WTC11 (cell line): ENCODE data around the gene TRIML1. TPM values are rescaled to one million over a fixed set of nuclear protein-coding genes. Genes with fewer than 3 reads are reported as not detected.

Source experiments
- ATF1 ChIP-seq: sonication (generic); formaldehyde crosslinking; IDR thresholded peaks from 2 replicates; pipeline ENCODE4 v1.8.1; 2023; ENCODE audit warnings: mild to moderate bottlenecking, moderate library complexity, missing genetic modification reagents
- E2F1 ChIP-seq: sonication (generic); formaldehyde crosslinking; IDR thresholded peaks from 2 replicates; pipeline ENCODE4 v1.8.0; 2022; ENCODE audit warnings: mild to moderate bottlenecking, missing genetic modification reagents
- ELF4 ChIP-seq: sonication (generic); formaldehyde crosslinking; IDR thresholded peaks from 2 replicates; pipeline ENCODE4 v1.8.1; 2022; ENCODE audit warnings: low read depth, mild to moderate bottlenecking, moderate library complexity, missing genetic modification reagents
- ESRRA ChIP-seq: sonication (generic); formaldehyde crosslinking; IDR thresholded peaks from 2 replicates; pipeline ENCODE4 v1.8.1; 2022; ENCODE audit warnings: mild to moderate bottlenecking, missing genetic modification reagents, borderline replicate concordance
- ETV6 ChIP-seq: sonication (generic); formaldehyde crosslinking; IDR thresholded peaks from 2 replicates; pipeline ENCODE4 v1.8.1; 2022; ENCODE audit warnings: mild to moderate bottlenecking, missing genetic modification reagents
- FOXK1 ChIP-seq: sonication (generic); formaldehyde crosslinking; IDR thresholded peaks from 2 replicates; pipeline ENCODE4 v1.8.0; 2022; ENCODE audit warnings: mild to moderate bottlenecking, moderate library complexity, missing genetic modification reagents
- FOXP1 ChIP-seq: sonication (generic); formaldehyde crosslinking; IDR thresholded peaks from 2 replicates; pipeline ENCODE4 v1.8.0; 2022; ENCODE audit warnings: missing genetic modification reagents, mild to moderate bottlenecking, moderate library complexity, borderline replicate concordance
- GABPB1 ChIP-seq: sonication (generic); formaldehyde crosslinking; IDR thresholded peaks from 2 replicates; pipeline ENCODE4 v1.8.1; 2023; ENCODE audit warnings: mild to moderate bottlenecking, missing genetic modification reagents
- GTF2I ChIP-seq: fragments of 250-450 bp; sonication (Bioruptor Pico); conservative IDR thresholded peaks from 2 replicates; pipeline ENCODE4 v1.4.0; 2021; ENCODE audit warnings: mild to moderate bottlenecking
- HMGXB4 ChIP-seq: sonication (generic); formaldehyde crosslinking; IDR thresholded peaks from 2 replicates; pipeline ENCODE4 v1.8.1; 2023; ENCODE audit warnings: mild to moderate bottlenecking, moderate library complexity, missing genetic modification reagents
- JAZF1 ChIP-seq: fragments of 250-450 bp; sonication (Bioruptor Pico); IDR thresholded peaks from 2 replicates; pipeline ENCODE4 v1.9.0; 2021; ENCODE audit warnings: moderate library complexity, mild to moderate bottlenecking, inconsistent platforms
- MYBL2 ChIP-seq: sonication (generic); formaldehyde crosslinking; IDR thresholded peaks from 2 replicates; pipeline ENCODE4 v1.8.1; 2023; ENCODE audit warnings: mild to moderate bottlenecking, moderate library complexity, missing genetic modification reagents
- NFE2L1 ChIP-seq: sonication (generic); formaldehyde crosslinking; IDR thresholded peaks from 2 replicates; pipeline ENCODE4 v1.8.1; 2023; ENCODE audit warnings: missing genetic modification reagents
- NR2C2 ChIP-seq: sonication (generic); formaldehyde crosslinking; IDR thresholded peaks from 2 replicates; pipeline ENCODE4 v1.8.0; 2022; ENCODE audit warnings: mild to moderate bottlenecking, missing genetic modification reagents
- SMAD4 ChIP-seq: sonication (generic); formaldehyde crosslinking; IDR thresholded peaks from 2 replicates; pipeline ENCODE4 v1.8.0; 2022; ENCODE audit warnings: mild to moderate bottlenecking, missing genetic modification reagents
- SP1 ChIP-seq: sonication (generic); formaldehyde crosslinking; conservative IDR thresholded peaks from 2 replicates; pipeline ENCODE4 v1.8.1; 2022; ENCODE audit warnings: missing genetic modification reagents
- TEAD1 ChIP-seq: sonication (generic); formaldehyde crosslinking; IDR thresholded peaks from 2 replicates; pipeline ENCODE4 v1.8.0; 2022; ENCODE audit warnings: mild to moderate bottlenecking, missing genetic modification reagents
- ZBTB21 ChIP-seq: sonication (generic); formaldehyde crosslinking; IDR thresholded peaks from 2 replicates; pipeline ENCODE4 v1.8.1; 2023; ENCODE audit warnings: mild to moderate bottlenecking, missing genetic modification reagents, borderline replicate concordance
- ZNF281 ChIP-seq: sonication (generic); formaldehyde crosslinking; IDR thresholded peaks from 2 replicates; pipeline ENCODE4 v1.8.0; 2023; ENCODE audit warnings: mild to moderate bottlenecking, missing genetic modification reagents
- ZNF317 ChIP-seq: sonication (generic); formaldehyde crosslinking; IDR thresholded peaks from 2 replicates; pipeline ENCODE4 v1.8.1; 2023; ENCODE audit warnings: low read depth, mild to moderate bottlenecking, moderate library complexity, missing genetic modification reagents, borderline replicate concordance
- ZNF423 ChIP-seq: fragments of 250-450 bp; sonication (Bioruptor Pico); IDR thresholded peaks from 2 replicates; pipeline ENCODE4 v2.1.2; 2022; ENCODE audit warnings: mild to moderate bottlenecking, moderate library complexity
- ZNF425 ChIP-seq: fragments of 250-450 bp; sonication (Bioruptor Pico); conservative IDR thresholded peaks from 2 replicates; pipeline ENCODE4 v1.9.0; 2021; ENCODE audit warnings: mild to moderate bottlenecking
- ZNF532 ChIP-seq: fragments of 250-450 bp; sonication (Bioruptor Pico); IDR thresholded peaks from 2 replicates; pipeline ENCODE4 v1.9.0; 2021; ENCODE audit warnings: mild to moderate bottlenecking, borderline replicate concordance
- ZSCAN18 ChIP-seq: fragments of 250-450 bp; sonication (Bioruptor Pico); IDR thresholded peaks from 2 replicates; pipeline ENCODE4 v2.1.2; 2022; ENCODE audit warnings: mild to moderate bottlenecking, moderate library complexity
- total RNA-seq: library from RNA; stranded (reverse); gene quantifications from 3 replicates; pipeline ENCODE4 v1.2.3, GENCODE V29; 2021

Gene TRIML1
- total RNA-seq, 1 experiment from 2014 or later = not detected

GRCh38 chr4:188107931-188108843 is 31.1 kb upstream of the TRIML1 start (continued):
- TF ChIP-seq E2F1 (CRISPR knock-in tag) (no peak), ETV6 (CRISPR knock-in tag) (no peak), GABPB1 (CRISPR knock-in tag) (no peak), ZNF281 (CRISPR knock-in tag) (no peak), ESRRA (no peak), GTF2I (CRISPR knock-in tag) (no peak), ZNF425 (CRISPR knock-in tag) (0 out of 2 replicates have a peak, but pooled peaks have one; percentile 30), SP1 (no peak), ATF1 (CRISPR knock-in tag) (no peak), HMGXB4 (CRISPR knock-in tag) (no peak), FOXP1 (no peak), FOXK1 (no peak), ELF4 (CRISPR knock-in tag) (no peak), NFE2L1 (CRISPR knock-in tag) (no peak), ZBTB21 (0 out of 2 replicates have a peak, but pooled peaks have one; percentile 29), SMAD4 (CRISPR knock-in tag) (no peak), ZNF317 (CRISPR knock-in tag) (no peak), ZNF423 (CRISPR knock-in tag) (peak; percentile 57; the same call in 1 of the 2 replicates), NR2C2 (no peak), ZSCAN18 (CRISPR knock-in tag) (peak; percentile 64; the same call in 1 of the 2 replicates), MYBL2 (CRISPR knock-in tag) (no peak), ZNF532 (CRISPR knock-in tag) (0 out of 2 replicates have a peak, but pooled peaks have one; percentile 12), JAZF1 (CRISPR knock-in tag) (no peak), TEAD1 (CRISPR knock-in tag) (peak; percentile 41; the same call in 1 of the 2 replicates)
